Activated T-helper 17 cell treated with anti-CD3 and anti-CD28 coated beads, Interleukin-2, amount 50 U/mL, for 72 hours (primary cell): ENCODE results near the gene SLC2A1. TPM values are rescaled to one million over a fixed set of nuclear protein-coding genes. Genes with fewer than 3 reads are reported as not detected.

Source experiments
- ATAC-seq: fragments of 150-1000 bp; cut with Tn5 transposase; replicated peaks from 2 replicates; pipeline ENCODE4 v1.10.0; 2021; ENCODE audit warnings: mild to moderate bottlenecking, moderate library complexity
- H3K27ac Mint-ChIP-seq: one replicate; pipeline ENCODE4 v1.8.0; 2022; ENCODE audit warnings: mixed read lengths
- H3K27me3 Mint-ChIP-seq: one replicate; pipeline ENCODE4 v1.8.0; 2022; ENCODE audit warnings: mixed read lengths
- H3K36me3 Mint-ChIP-seq: one replicate; pipeline ENCODE4 v1.8.0; 2022; ENCODE audit warnings: low read depth, mild to moderate bottlenecking, mixed read lengths
- H3K4me1 Mint-ChIP-seq: one replicate; pipeline ENCODE4 v1.8.0; 2022; ENCODE audit warnings: mixed read lengths
- H3K4me3 Mint-ChIP-seq: one replicate; pipeline ENCODE4 v1.8.0; 2022; ENCODE audit warnings: mild to moderate bottlenecking, mixed read lengths
- H3K9me3 Mint-ChIP-seq: one replicate; pipeline ENCODE4 v1.8.0; 2022; ENCODE audit warnings: mixed read lengths
- total RNA-seq, 2 donors: library from RNA; stranded (reverse); gene quantifications; one replicate each; pipeline ENCODE4 v1.2.3, GENCODE V29; 2022

Gene SLC2A1
- total RNA-seq, 2 donors from 2014 or later, result 217 to 280 TPM

- Mint-ChIP-seq H3K4me1 (peaks cover 25% of the 10 kb centered on the region), H3K9me3 (no peaks in the 10 kb centered on the region), H3K27me3 (no peaks in the 10 kb centered on the region), H3K27ac (peak overlapping the region; percentile 92), H3K36me3 (peaks cover 67% of the 10 kb centered on the region), H3K4me3 (peak overlapping the region; percentile 91)
- ATAC-seq, result no peak
Measured at GRCh38 chr1:42957229-42957879, 1.3 kb downstream of the SLC2A1 start.

GRCh38 chr1:42956739-42957138, 1.9 kb downstream of the SLC2A1 start:
- ATAC-seq, result no peak
- Mint-ChIP-seq H3K4me1 (peaks cover 31% of the 10 kb centered on the region), H3K27me3 (no peaks in the 10 kb centered on the region), H3K9me3 (no peaks in the 10 kb centered on the region), H3K4me3 (peak overlapping the region; percentile 91), H3K36me3 (peaks cover 73% of the 10 kb centered on the region), H3K27ac (peak overlapping the region; percentile 92)

DNA sequence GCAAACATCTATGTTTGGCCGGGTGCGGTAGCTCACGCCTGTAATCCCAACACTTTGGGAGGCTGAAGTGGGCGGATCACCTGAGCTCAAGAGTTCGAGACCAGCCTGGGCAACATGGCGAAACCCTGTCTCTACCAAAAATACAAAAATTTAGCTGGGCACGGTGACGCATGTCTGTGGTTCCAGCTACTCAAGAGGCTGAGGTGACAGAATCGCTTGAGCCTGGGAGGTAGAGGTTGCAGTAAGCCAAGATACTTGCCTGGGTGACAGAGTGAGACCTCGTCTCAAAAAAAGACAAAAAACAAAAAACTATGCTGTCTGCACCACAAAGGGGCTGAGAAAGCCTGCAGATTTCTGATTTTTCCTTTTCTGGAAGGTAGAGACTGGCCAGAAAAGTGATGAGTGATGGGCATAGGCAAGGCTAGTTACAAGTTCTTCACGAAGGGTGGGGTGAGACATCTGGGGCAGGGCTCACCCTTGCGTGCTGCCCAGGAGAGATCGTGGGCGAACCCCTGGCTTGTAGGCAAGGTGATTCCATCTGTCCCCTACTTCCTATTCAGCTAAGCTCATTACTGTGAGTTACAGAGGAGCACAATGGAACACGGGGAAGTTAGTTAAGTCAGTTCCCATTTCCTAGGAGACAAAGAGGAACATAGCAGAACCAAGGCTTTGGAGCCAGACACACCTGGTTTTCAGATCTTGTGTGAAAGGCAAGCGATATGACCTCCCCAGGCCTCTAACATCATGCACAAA, 3.2 kb downstream of the SLC2A1 start:
- Mint-ChIP-seq H3K4me3 (peak overlapping the region; percentile 91), H3K9me3 (no peaks in the 10 kb centered on the region), H3K4me1 (peaks cover 33% of the 10 kb centered on the region), H3K27ac (peak overlapping the region; percentile 90), H3K36me3 (peaks cover 85% of the 10 kb centered on the region), H3K27me3 (no peaks in the 10 kb centered on the region)
- ATAC-seq, result no peak

- Mint-ChIP-seq H3K36me3 (peaks cover 96% of the 10 kb centered on the region), H3K4me1 (peaks cover 46% of the 10 kb centered on the region), H3K9me3 (no peaks in the 10 kb centered on the region), H3K4me3 (peak overlapping the region; percentile 91), H3K27me3 (no peaks in the 10 kb centered on the region), H3K27ac (no peak overlapping the region)
- ATAC-seq, result no peak
Measured at GRCh38 chr1:42953182-42954180, 5.2 kb downstream of the SLC2A1 start.

DNA sequence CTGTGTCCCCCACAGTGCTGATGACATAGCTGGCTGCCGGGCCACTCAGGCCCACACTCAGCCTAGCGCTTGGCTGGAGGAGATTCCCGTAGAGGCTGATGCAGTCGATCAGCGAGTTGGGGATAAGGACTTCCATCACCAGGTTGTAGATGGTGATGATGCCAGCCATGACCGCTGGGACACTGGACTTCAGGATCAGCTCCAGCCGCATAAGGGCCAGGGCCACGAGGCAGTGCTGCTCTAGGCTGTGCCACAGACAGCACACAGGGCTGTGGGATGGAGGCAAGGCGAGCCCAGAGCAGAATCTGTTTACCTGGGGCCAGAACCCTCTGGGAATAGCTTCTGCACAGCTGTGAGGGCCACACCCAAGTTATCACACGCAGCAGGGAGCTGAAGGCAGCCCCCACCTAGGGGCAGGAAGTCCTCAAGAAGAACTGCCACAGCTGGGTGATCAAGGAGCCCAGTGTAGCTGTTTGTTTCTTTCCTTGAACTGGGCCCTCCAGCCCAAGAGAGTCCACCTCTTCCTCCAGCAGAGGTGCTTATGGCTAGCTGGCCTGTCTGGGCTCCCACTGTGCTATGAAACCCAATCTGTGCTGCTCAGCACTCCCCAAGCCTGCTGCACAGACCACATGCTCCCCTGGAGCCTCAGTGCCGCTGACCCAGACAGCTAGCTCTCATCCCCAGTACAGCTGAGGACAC, 6.2 kb downstream of the SLC2A1 start:
- Mint-ChIP-seq H3K27me3 (no peaks in the 10 kb centered on the region), H3K4me1 (peaks cover 46% of the 10 kb centered on the region), H3K9me3 (no peaks in the 10 kb centered on the region), H3K27ac (no peak overlapping the region), H3K36me3 (peaks cover 100% of the 10 kb centered on the region), H3K4me3 (peak overlapping the region; percentile 91)
- ATAC-seq, result peak; percentile 5

DNA sequence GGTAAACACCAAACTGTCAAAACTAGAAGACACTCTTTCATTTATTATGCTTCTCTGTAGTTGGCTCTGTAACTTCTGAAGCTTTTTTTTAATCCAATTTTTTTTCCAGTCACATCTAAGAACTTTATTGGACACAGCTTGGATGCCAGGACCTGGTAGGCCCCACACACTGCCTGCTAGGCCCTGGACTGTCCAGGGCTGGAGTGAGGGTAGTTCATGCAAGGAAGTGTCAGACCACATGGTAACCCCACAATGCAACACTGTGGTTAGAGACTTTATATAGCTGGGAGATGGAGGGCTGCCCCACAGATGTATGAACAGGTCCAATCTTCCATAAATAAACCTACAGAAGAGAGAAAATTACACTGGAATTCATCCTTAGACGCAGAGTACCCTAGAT, 7.1 kb downstream of the SLC2A1 start:
- no peak for ATAC-seq
- H3K9me3 Mint-ChIP-seq, result no peaks in the 10 kb centered on the region
- peaks cover 100% of the 10 kb centered on the region for H3K36me3 Mint-ChIP-seq
- H3K27me3 Mint-ChIP-seq, result no peaks in the 10 kb centered on the region
- peak overlapping the region; percentile 91 for H3K4me3 Mint-ChIP-seq
- H3K4me1 Mint-ChIP-seq, result peaks cover 50% of the 10 kb centered on the region
- H3K27ac Mint-ChIP-seq, result peak overlapping the region; percentile 57

GRCh38 chr1:42950116-42950481, 8.6 kb downstream of the SLC2A1 start:
- H3K9me3 Mint-ChIP-seq, result no peaks in the 10 kb centered on the region
- H3K36me3 Mint-ChIP-seq, result peaks cover 100% of the 10 kb centered on the region
- peaks cover 52% of the 10 kb centered on the region for H3K4me1 Mint-ChIP-seq
- peak overlapping the region; percentile 77 for H3K27ac Mint-ChIP-seq
- no peak for ATAC-seq
- H3K4me3 Mint-ChIP-seq, result peak overlapping the region; percentile 91
- H3K27me3 Mint-ChIP-seq, result no peaks in the 10 kb centered on the region

DNA sequence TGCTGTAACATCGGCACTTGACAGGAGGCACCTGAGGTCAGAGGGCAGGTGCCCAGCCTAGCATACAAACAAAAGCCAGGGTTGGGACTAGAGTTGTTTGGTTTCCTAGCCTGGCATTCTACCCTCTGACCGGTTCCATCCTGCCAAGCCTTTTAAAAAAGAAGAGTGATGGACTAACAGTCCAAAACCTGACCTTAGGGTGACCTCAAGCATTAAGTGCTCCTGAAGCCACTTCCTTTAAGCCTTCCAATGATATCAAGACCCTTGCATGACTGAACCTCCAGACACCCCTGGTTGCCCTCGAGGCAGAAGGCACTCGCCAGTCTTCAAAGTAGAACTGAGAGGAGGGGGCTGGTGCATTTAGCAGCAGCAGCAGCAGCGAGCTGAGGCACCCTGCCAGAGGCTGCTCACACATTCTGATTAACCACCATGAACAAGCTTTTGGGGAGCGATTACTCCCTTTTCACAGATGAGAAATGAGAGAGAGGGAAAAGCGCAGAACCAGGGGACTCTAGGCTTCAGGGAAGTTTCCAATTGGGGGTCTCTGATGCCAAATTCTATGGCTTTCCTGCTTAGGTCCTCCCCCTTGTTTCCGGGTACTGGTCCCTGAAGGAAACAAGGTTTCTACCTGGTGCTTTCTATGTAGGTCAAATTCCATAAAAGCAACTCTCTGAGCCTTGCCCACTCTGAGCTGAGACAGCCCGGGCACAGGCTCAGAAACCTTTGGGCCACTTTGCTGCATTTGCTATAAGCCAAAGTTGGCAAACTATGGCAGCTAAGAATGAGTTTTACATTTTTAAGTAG, 9.2 kb downstream of the SLC2A1 start:
- Mint-ChIP-seq H3K9me3 (no peaks in the 10 kb centered on the region), H3K27ac (peak overlapping the region; percentile 77), H3K27me3 (no peaks in the 10 kb centered on the region), H3K4me1 (peaks cover 50% of the 10 kb centered on the region), H3K36me3 (peaks cover 100% of the 10 kb centered on the region), H3K4me3 (peak overlapping the region; percentile 91)
- ATAC-seq, result no peak

GRCh38 chr1:42947965-42948732, 10.5 kb downstream of the SLC2A1 start:
- Mint-ChIP-seq H3K27ac (no peak overlapping the region), H3K9me3 (no peaks in the 10 kb centered on the region), H3K4me1 (peaks cover 55% of the 10 kb centered on the region), H3K27me3 (no peaks in the 10 kb centered on the region), H3K4me3 (peak overlapping the region; percentile 69), H3K36me3 (peaks cover 100% of the 10 kb centered on the region)
- no peak for ATAC-seq

GRCh38 chr1:42947117-42947516, 11.6 kb downstream of the SLC2A1 start:
- H3K27me3 Mint-ChIP-seq, result no peaks in the 10 kb centered on the region
- H3K36me3 Mint-ChIP-seq, result peaks cover 100% of the 10 kb centered on the region
- ATAC-seq, result no peak
- H3K4me3 Mint-ChIP-seq, result peak overlapping the region; percentile 69
- H3K27ac Mint-ChIP-seq, result peak overlapping the region; percentile 68
- H3K4me1 Mint-ChIP-seq, result peaks cover 62% of the 10 kb centered on the region
- no peaks in the 10 kb centered on the region for H3K9me3 Mint-ChIP-seq

DNA sequence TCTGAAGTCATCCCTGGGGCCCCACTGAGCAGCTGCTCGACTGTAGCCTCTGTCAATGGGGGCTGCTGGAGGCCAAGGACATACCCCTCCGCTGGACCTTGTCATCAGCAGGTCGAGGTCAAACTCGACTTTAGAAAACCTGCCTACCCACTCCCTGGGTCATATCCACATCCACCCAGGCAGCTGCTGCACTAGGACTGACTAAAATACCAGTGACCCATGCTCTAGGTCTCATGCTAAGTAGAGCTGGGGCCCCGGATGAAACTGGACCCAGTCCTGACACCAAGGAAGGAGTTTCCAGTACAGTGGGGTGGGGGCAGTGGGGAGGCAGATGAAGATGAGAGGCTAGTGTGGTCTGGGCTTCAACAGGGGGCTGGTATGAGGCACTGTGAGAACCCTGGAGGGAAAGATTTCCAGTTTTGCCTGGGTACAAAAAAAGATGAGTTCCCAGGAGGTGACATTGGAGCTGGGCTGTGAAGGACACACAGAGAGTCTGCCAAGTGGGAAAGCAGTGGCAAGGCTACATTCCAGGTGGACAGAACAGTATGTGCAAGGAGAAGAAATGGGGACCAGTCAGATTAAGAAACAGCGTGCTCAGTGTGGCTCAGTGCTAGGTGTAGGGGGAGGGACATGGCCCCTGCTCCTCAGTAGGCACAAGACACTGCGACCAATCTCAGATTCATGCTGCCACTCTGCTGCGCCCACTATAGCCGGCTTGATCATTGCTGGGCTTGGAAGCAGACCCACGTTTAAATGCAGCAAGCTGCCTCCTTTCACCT, 12.4 kb downstream of the SLC2A1 start:
- peaks cover 62% of the 10 kb centered on the region for H3K4me1 Mint-ChIP-seq
- no peaks in the 10 kb centered on the region for H3K27me3 Mint-ChIP-seq
- H3K9me3 Mint-ChIP-seq, result no peaks in the 10 kb centered on the region
- peak overlapping the region; percentile 69 for H3K4me3 Mint-ChIP-seq
- H3K36me3 Mint-ChIP-seq, result peaks cover 100% of the 10 kb centered on the region
- ATAC-seq, result no peak
- H3K27ac Mint-ChIP-seq, result peak overlapping the region; percentile 68

DNA sequence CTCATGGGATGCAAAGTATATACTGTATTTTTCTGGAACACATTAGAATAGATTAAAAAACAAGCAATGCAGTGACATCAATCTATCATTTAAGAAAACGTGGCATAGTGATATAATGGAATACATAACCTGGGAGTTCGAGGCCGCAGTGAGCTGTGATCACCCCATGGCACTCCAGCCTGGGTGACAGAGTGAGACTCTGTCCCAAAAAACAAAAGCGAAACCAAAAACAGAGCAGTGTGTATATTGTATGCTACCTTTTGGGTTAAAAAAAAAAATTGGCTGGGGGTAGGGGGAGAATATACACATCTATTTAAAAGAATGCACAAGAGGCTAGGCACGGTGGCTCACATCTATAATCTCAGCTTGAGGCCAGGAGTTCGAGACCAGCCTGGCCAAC, 13.5 kb downstream of the SLC2A1 start:
- Mint-ChIP-seq H3K36me3 (peaks cover 100% of the 10 kb centered on the region), H3K4me3 (peak overlapping the region; percentile 69)

More for the DNA sequence above, 13.5 kb downstream of the SLC2A1 start:
- Mint-ChIP-seq H3K9me3 (no peaks in the 10 kb centered on the region), H3K4me1 (peaks cover 61% of the 10 kb centered on the region), H3K27me3 (no peaks in the 10 kb centered on the region), H3K27ac (peak overlapping the region; percentile 77)
- ATAC-seq, result no peak
